Neuronal stem cell (in vitro differentiated cells): ENCODE data around the gene PAN2.
"Not testable (repeated sequence)": the region's sequence is repeated elsewhere in the genome, so short reads cannot be mapped to it uniquely, and the experiment has no call there.

Experiments
- DNase-seq: peaks from one replicate; pipeline ENCODE4 v3.0.0-alpha.2; 2013; ENCODE audit warnings: low spot score
- H2AFZ ChIP-seq: one replicate; pipeline ENCODE4 v1.6.1; 2013; ENCODE audit warnings: mild to moderate bottlenecking, low read length, inconsistent platforms
- H2AK5ac ChIP-seq: 2 replicates; pipeline ENCODE4 v1.6.1; 2013; ENCODE audit warnings: low read depth, mild to moderate bottlenecking, inconsistent platforms, low read length, moderate library complexity, mixed read lengths
- H2BK120ac ChIP-seq: 2 replicates; pipeline ENCODE4 v1.6.1; 2013; ENCODE audit warnings: low read depth, mild to moderate bottlenecking, inconsistent platforms, low read length, moderate library complexity, mixed read lengths
- H2BK12ac ChIP-seq: one replicate; pipeline ENCODE4 v1.6.1; 2013; ENCODE audit warnings: low read length, inconsistent platforms
- H2BK15ac ChIP-seq: 2 replicates; pipeline ENCODE4 v1.6.1; 2013; ENCODE audit warnings: mild to moderate bottlenecking, low read length, inconsistent platforms, mixed read lengths
- H2BK5ac ChIP-seq: one replicate; pipeline ENCODE4 v1.6.1; 2013; ENCODE audit warnings: inconsistent platforms, mild to moderate bottlenecking, low read length, moderate library complexity
- H3K14ac ChIP-seq: one replicate; pipeline ENCODE4 v1.6.1; 2013; ENCODE audit warnings: low read length, inconsistent platforms
- H3K18ac ChIP-seq: 2 replicates; pipeline ENCODE4 v1.6.1; 2013; ENCODE audit warnings: low read length, inconsistent platforms
- H3K23ac ChIP-seq: 2 replicates; pipeline ENCODE4 v1.6.1; 2013; ENCODE audit warnings: low read depth, mild to moderate bottlenecking, mixed read lengths, low read length, inconsistent platforms; ENCODE audit not compliant: poor library complexity
- H3K27ac ChIP-seq: replicated peaks from 3 replicates; pipeline ENCODE4 v1.5.1; 2013; ENCODE audit warnings: low read length, inconsistent platforms
- H3K27me3 ChIP-seq, 3 experiments: 2 replicates each; pipeline ENCODE4 v1.6.1; 2013; ENCODE audit warnings: low read length in 3 of 3, mild to moderate bottlenecking in 2 of 3, inconsistent platforms in 1 of 3, low read depth in 1 of 3, mixed read lengths in 1 of 3, moderate library complexity in 1 of 3; ENCODE audit not compliant: control insufficient read depth in 3 of 3, insufficient read depth in 3 of 3
- H3K36me3 ChIP-seq, 2 donors: replicated peaks in 1 of 2; 2 replicates each; pipeline ENCODE4 v1.6.1; 2013; ENCODE audit warnings: low read length in 2 of 2; ENCODE audit not compliant: control insufficient read depth in 2 of 2, insufficient read depth in 2 of 2
- H3K4ac ChIP-seq: 2 replicates; pipeline ENCODE4 v1.6.1; 2013; ENCODE audit warnings: inconsistent platforms, mild to moderate bottlenecking, low read length, moderate library complexity
- H3K4me1 ChIP-seq, 2 donors: 1 replicate in 1 of 2; 2 replicates in 1 of 2; pipeline ENCODE4 v1.6.1; 2013; ENCODE audit warnings: low read length in 2 of 2, low read depth in 1 of 2; ENCODE audit not compliant: control insufficient read depth in 2 of 2, insufficient read depth in 1 of 2
- H3K4me2 ChIP-seq: one replicate; pipeline ENCODE4 v1.6.1; 2013; ENCODE audit warnings: mild to moderate bottlenecking, low read length, inconsistent platforms; ENCODE audit not compliant: insufficient read depth, poor library complexity, severe bottlenecking
- H3K4me3 ChIP-seq, 2 donors: 2 replicates each; pipeline ENCODE4 v1.5.1; 2013; ENCODE audit warnings: low read length in 2 of 2, mild to moderate bottlenecking in 2 of 2, inconsistent platforms in 1 of 2, moderate library complexity in 1 of 2
- H3K79me1 ChIP-seq: one replicate; pipeline ENCODE4 v1.6.1; 2013; ENCODE audit warnings: low read depth, mild to moderate bottlenecking, inconsistent platforms, low read length, moderate library complexity
- H3K9ac ChIP-seq: one replicate; pipeline ENCODE4 v1.6.1; 2013; ENCODE audit warnings: mild to moderate bottlenecking, low read depth, low read length, inconsistent platforms; ENCODE audit not compliant: poor library complexity
- H3K9me3 ChIP-seq, 2 donors: replicated peaks in 1 of 2; 2 replicates each; pipeline versions ENCODE3 to v1.6.1; 2013; ENCODE audit warnings: low read length in 2 of 2, mild to moderate bottlenecking in 2 of 2, inconsistent platforms in 1 of 2, low read depth in 1 of 2, mixed read lengths in 1 of 2, moderate library complexity in 1 of 2; ENCODE audit not compliant: control insufficient read depth in 2 of 2, insufficient read depth in 1 of 2
- H4K8ac ChIP-seq: one replicate; pipeline ENCODE4 v1.6.1; 2013; ENCODE audit warnings: low read depth, mild to moderate bottlenecking, inconsistent platforms, low read length, moderate library complexity
- H4K91ac ChIP-seq: one replicate; pipeline ENCODE4 v1.6.1; 2013; ENCODE audit warnings: low read length, low read depth, mild to moderate bottlenecking, inconsistent platforms; ENCODE audit not compliant: poor library complexity
- WGBS, 2 donors: extraction: QIAGEN DNeasy Blood & Tissue Kit; methylation state at CpG; one replicate each; pipeline ENCODE4 v1.1.7; 2013; ENCODE audit warnings: missing lambda C conversion rate in 2 of 2, mixed read lengths in 1 of 2; ENCODE audit not compliant: insufficient read length in 2 of 2, insufficient replicate concordance in 1 of 2; ENCODE audit errors: extremely low coverage in 2 of 2; 5-methylcytosine and 5-hydroxymethylcytosine counted together

The PAN2 gene

GRCh38 chr12:56347255-56347654 is 13.5 kb upstream of the PAN2 start:
- H2BK120ac ChIP-seq, H3K18ac ChIP-seq, H3K14ac ChIP-seq, H3K27ac ChIP-seq, H3K4me1 ChIP-seq, H2AFZ ChIP-seq, H3K4me2 ChIP-seq, H2BK15ac ChIP-seq, H3K79me1 ChIP-seq, H4K91ac ChIP-seq, H2BK5ac ChIP-seq, H3K23ac ChIP-seq, H2BK12ac ChIP-seq, H3K27me3 ChIP-seq, H4K8ac ChIP-seq, H2AK5ac ChIP-seq, DNase-seq, H3K4me3 ChIP-seq, H3K9me3 ChIP-seq, H3K4ac ChIP-seq, H3K9ac ChIP-seq: not testable (repeated sequence)
- no CpG with 5 or more reads among the region's 9 CpGs for WGBS, 2 donors
- peaks cover 42 to 88% of the 10 kb centered on the region in 2 donors for H3K36me3 ChIP-seq

- Histone ChIP-seq H3K79me1 (no peaks in the 10 kb centered on the region), H4K91ac (no peak overlapping the region), H3K4me1 (no peaks in the 10 kb centered on the region), H2BK120ac (no peak overlapping the region), H2BK12ac (no peak overlapping the region), H3K18ac (no peak overlapping the region), H2AK5ac (no peak overlapping the region), H3K9me3 (peaks cover 0 to 2% of the 10 kb centered on the region in 2 donors), H3K4ac (no peak overlapping the region), H3K36me3 (peaks cover 42 to 83% of the 10 kb centered on the region in 2 donors), H3K14ac (no peak overlapping the region), H2BK5ac (no peak overlapping the region), H2BK15ac (no peak overlapping the region), H3K4me3 (no peak overlapping the region), H3K9ac (no peak overlapping the region), H3K4me2 (no peak overlapping the region), H4K8ac (no peak overlapping the region), H3K23ac (no peak overlapping the region), H3K27ac (no peak overlapping the region), H3K27me3 (no peaks in the 10 kb centered on the region), H2AFZ (no peak overlapping the region)
- DNase-seq, result no peak
- WGBS, 2 donors, result no CpG with 5 or more reads among the region's 7 CpGs
Observed at GRCh38 chr12:56346675-56347074, 12.9 kb upstream of the PAN2 start.

GRCh38 chr12:56342290-56342689 is 8.5 kb upstream of the PAN2 start:
- not testable (repeated sequence) for H3K14ac ChIP-seq, H3K4me1 ChIP-seq, H3K4me3 ChIP-seq, H3K23ac ChIP-seq, H2BK15ac ChIP-seq, H2BK5ac ChIP-seq, H3K18ac ChIP-seq, H2AK5ac ChIP-seq, DNase-seq, H3K27ac ChIP-seq, H3K4me2 ChIP-seq, H2BK12ac ChIP-seq, H4K8ac ChIP-seq, H4K91ac ChIP-seq, H3K4ac ChIP-seq, H2BK120ac ChIP-seq, H3K79me1 ChIP-seq, H3K9ac ChIP-seq, H3K27me3 ChIP-seq, H2AFZ ChIP-seq, H3K9me3 ChIP-seq
- no CpG with 5 or more reads among the region's 2 CpGs for WGBS, 2 donors
- peaks cover 13 to 51% of the 10 kb centered on the region in 2 donors for H3K36me3 ChIP-seq

- Histone ChIP-seq H2BK120ac (no peak overlapping the region), H3K4ac (no peak overlapping the region), H3K4me3 (no peak overlapping the region), H3K9ac (no peak overlapping the region), H3K9me3 (no peaks in the 10 kb centered on the region), H3K79me1 (no peaks in the 10 kb centered on the region), H3K18ac (no peak overlapping the region), H4K8ac (no peak overlapping the region), H3K27ac (no peak overlapping the region), H3K14ac (no peak overlapping the region), H2AK5ac (no peak overlapping the region), H3K4me2 (no peak overlapping the region), H3K36me3 (peaks cover 13 to 44% of the 10 kb centered on the region in 2 donors), H2BK5ac (no peak overlapping the region), H4K91ac (no peak overlapping the region), H2AFZ (no peak overlapping the region), H2BK15ac (no peak overlapping the region), H3K27me3 (no peaks in the 10 kb centered on the region), H3K23ac (no peak overlapping the region), H2BK12ac (no peak overlapping the region), H3K4me1 (peaks cover 0 to 7% of the 10 kb centered on the region in 2 donors)
- no CpG with 5 or more reads among the region's 1 CpG for WGBS, 2 donors
- DNase-seq, result no peak
Observed at GRCh38 chr12:56341616-56342015, 7.8 kb upstream of the PAN2 start.
